NB4 (cell line): ENCODE data around the gene CSTPP1.
"Not testable (repeated sequence)": the region's sequence is repeated elsewhere in the genome, so short reads cannot be mapped to it uniquely, and the experiment has no call there.

Experiments
- DNase-seq: peaks from one replicate; pipeline ENCODE4 v3.0.0; 2010; ENCODE audit warnings: low read depth
- H3K4me3 ChIP-seq: one replicate; pipeline ENCODE4 v1.5.1; 2011; ENCODE audit warnings: mild to moderate bottlenecking, low read depth, low read length, moderate library complexity
- CTCF ChIP-seq: IDR thresholded peaks from one replicate; pipeline ENCODE4 v1.5.1; 2012; ENCODE audit warnings: low read depth, low read length
- MAX ChIP-seq: IDR thresholded peaks from 2 replicates; pipeline ENCODE4 v1.6.1; 2011; ENCODE audit warnings: low read depth, low read length
- MYC ChIP-seq: IDR thresholded peaks from 2 replicates; pipeline ENCODE4 v1.6.1; 2011; ENCODE audit warnings: low read depth, low read length
- POLR2A ChIP-seq: IDR thresholded peaks from 2 replicates; pipeline ENCODE4 v1.6.1; 2011; ENCODE audit warnings: mild to moderate bottlenecking; ENCODE audit not compliant: insufficient read length; ENCODE audit errors: extremely low read depth

Gene CSTPP1

GRCh38 chr11:47108214-47108613, 171.7 kb downstream of the CSTPP1 start:
- no peak overlapping the region for H3K4me3 ChIP-seq
- TF ChIP-seq MYC (no peak), CTCF (no peak)
- no peak for DNase-seq

- TF ChIP-seq MYC (no peak), MAX (no peak), CTCF (no peak), POLR2A (no peak)
These were observed 172.6 kb downstream of the CSTPP1 start for GRCh38 chr11:47109051-47109726.

GRCh38 chr11:47109727-47110246, 173.2 kb downstream of the CSTPP1 start:
- no peak overlapping the region for H3K4me3 ChIP-seq
- no peak for DNase-seq
- TF ChIP-seq CTCF: no peak
- TF ChIP-seq MYC: no peak
- no peak for TF ChIP-seq POLR2A
- no peak for TF ChIP-seq MAX

More at GRCh38 chr11:47109051-47109726, 172.6 kb downstream of the CSTPP1 start:
- DNase-seq: no peak
- no peak overlapping the region for H3K4me3 ChIP-seq

GRCh38 chr11:47111318-47111804, 174.8 kb downstream of the CSTPP1 start:
- H3K4me3 ChIP-seq: no peak overlapping the region
- no peak for DNase-seq
- TF ChIP-seq MAX (no peak), CTCF (no peak), MYC (no peak), POLR2A (no peak)

- not testable (repeated sequence) for DNase-seq
These were observed 176.4 kb downstream of the CSTPP1 start for GRCh38 chr11:47112941-47113340.

GRCh38 chr11:47118958-47119688, 182.6 kb downstream of the CSTPP1 start:
- H3K4me3 ChIP-seq, DNase-seq: not testable (repeated sequence)

More at GRCh38 chr11:47112941-47113340, 176.4 kb downstream of the CSTPP1 start:
- not testable (repeated sequence) for H3K4me3 ChIP-seq

GRCh38 chr11:47121056-47121455, 184.5 kb downstream of the CSTPP1 start:
- no peak overlapping the region for H3K4me3 ChIP-seq
- DNase-seq: no peak
- TF ChIP-seq MAX: no peak
- TF ChIP-seq CTCF: no peak
- TF ChIP-seq MYC: no peak
- TF ChIP-seq POLR2A: no peak
